Activated CD4-positive, alpha-beta memory T cell treated with anti-CD3 and anti-CD28 coated beads, Interleukin-2, amount 10 ng/mL, durations not matched to agents 7 days and 5 days (primary cell): Measurements from ENCODE around the gene CEP131. TPM values are rescaled to one million over a fixed set of nuclear protein-coding genes. Genes with fewer than 3 reads are reported as not detected.

Experiments used
- CTCF ChIA-PET: fragments of 350-600 bp; sonication (Branson Sonifier 250); formaldehyde crosslinking; loops from one replicate; lab custom pipeline; 2021; ENCODE audit warnings: antibody characterized with exemption, inconsistent platforms; lab: Charles Lee
- POLR2A ChIA-PET: fragments of 350-600 bp; sonication (Branson Sonifier 250); formaldehyde crosslinking; loops from one replicate; lab custom pipeline; 2021; ENCODE audit warnings: antibody characterized with exemption; lab: Charles Lee
- DNase-seq: peaks from one replicate; pipeline ENCODE4 v3.0.0-alpha.2; 2020
- H3K27ac Mint-ChIP-seq: one replicate; pipeline ENCODE4 v1.8.0; 2021; ENCODE audit warnings: mild to moderate bottlenecking, mixed read lengths
- H3K27me3 Mint-ChIP-seq: one replicate; pipeline ENCODE4 v1.8.0; 2021; ENCODE audit warnings: mixed read lengths
- H3K36me3 Mint-ChIP-seq: one replicate; pipeline ENCODE4 v1.8.0; 2021; ENCODE audit warnings: low read depth, mixed read lengths
- H3K4me1 Mint-ChIP-seq: one replicate; pipeline ENCODE4 v1.8.0; 2021; ENCODE audit warnings: mixed read lengths
- H3K4me3 Mint-ChIP-seq: one replicate; pipeline ENCODE4 v1.8.0; 2021; ENCODE audit warnings: mild to moderate bottlenecking, mixed read lengths
- H3K9me3 Mint-ChIP-seq: one replicate; pipeline ENCODE4 v1.8.0; 2021; ENCODE audit warnings: mixed read lengths
- total RNA-seq, 2 experiments: library from RNA; stranded (reverse); gene quantifications; one replicate each; pipeline ENCODE4 v1.2.3, GENCODE V29; 2021

CEP131 gene
- total RNA-seq, 2 experiments from 2014 or later: 10.1 to 11.6 TPM

DNA sequence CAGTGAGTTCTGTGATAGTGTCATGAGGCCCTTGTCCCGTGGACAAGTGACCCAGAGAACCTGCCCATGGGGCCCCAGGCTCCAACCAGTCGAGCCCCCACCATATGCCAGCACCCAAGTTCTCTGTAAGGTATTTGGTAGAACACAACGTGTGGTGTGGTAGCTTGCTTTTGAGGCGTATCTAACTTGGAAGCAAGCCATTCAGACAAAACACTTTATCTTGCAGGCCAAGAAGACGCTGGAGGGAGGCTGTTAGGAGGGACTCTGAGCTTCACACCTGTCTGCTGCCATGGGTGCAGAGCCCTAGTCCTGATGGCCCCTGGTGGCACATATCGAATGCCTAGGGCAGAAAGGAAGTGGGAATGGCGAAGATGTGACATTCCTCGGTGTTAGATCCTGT lies 18.0 kb upstream of the CEP131 start:
- Mint-ChIP-seq H3K4me3 (peak overlapping the region; percentile 42), H3K36me3 (peaks cover 11% of the 10 kb centered on the region), H3K4me1 (peaks cover 44% of the 10 kb centered on the region), H3K9me3 (no peaks in the 10 kb centered on the region), H3K27ac (peak overlapping the region; percentile 21), H3K27me3 (no peaks in the 10 kb centered on the region)
- ChIA-PET CTCF (interaction anchor here (0.9 to 1.1 kb wide), 2 partner anchors 14 to 53 kb away, joined by 3 to 4 read pairs; no protein-coding TSS in a partner anchor), POLR2A (interaction anchor here (2.0 to 2.4 kb wide), 2 partner anchors 18 to 47 kb away, joined by 4 to 18 read pairs; partner anchors contain the start of gene CEP131)
- no peak for DNase-seq

DNA sequence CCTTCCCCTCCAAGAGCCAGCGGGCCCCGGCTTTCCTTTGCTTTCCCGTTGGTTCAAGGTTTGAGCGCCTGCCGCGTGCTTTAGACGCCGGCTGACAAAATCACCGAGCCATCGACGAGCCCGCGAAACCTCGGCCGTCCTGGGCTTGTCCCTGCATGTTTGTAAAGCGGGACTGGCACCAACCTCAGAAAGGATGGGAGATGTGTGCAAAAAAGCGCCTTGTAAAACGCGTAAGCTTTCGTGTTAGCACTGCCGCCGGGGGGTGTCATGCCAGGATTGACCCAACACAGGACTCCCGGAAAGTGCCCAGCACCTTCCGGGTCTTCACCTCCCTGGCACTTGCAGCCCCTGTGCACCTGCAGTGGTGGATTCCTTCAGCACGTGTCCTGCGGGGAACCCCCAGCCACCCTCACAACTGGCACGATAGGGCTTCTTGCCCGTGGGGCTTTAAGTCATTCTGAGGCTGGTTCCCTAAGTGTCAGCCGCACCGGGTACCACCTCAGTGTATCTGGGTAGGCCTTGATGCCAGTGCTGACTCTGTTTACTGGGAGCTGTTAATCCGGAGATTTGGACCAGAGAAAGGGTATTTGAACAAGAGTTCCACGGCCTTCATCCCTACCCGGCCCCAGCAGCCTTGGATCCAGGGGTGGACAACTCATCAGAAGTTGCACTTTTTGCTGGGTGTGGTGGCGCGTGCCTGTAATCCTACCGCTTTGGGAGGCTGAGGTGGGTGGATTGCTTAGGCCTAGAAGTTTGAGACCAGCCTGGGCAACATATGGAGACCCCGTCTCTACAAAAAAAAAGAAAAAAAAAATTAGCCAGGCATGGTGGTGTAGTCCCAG lies 17.2 kb upstream of the CEP131 start:
- Mint-ChIP-seq H3K4me3 (peak overlapping the region; percentile 93), H3K36me3 (peaks cover 12% of the 10 kb centered on the region), H3K27me3 (no peaks in the 10 kb centered on the region), H3K4me1 (peaks cover 42% of the 10 kb centered on the region), H3K27ac (peak overlapping the region; percentile 91), H3K9me3 (no peaks in the 10 kb centered on the region)
- peak; percentile 41 for DNase-seq
- POLR2A ChIA-PET: interaction anchor here (0.9 to 2.6 kb wide), 15 partner anchors 10 to 275 kb away, joined by 3 to 18 read pairs (median 6); partner anchors contain the start of genes ACTG1 and CEP131
- CTCF ChIA-PET: interaction anchor here (0.8 to 1.5 kb wide), 8 partner anchors 8 to 216 kb away, joined by 3 to 6 read pairs (median 4); partner anchors contain the start of gene CEP131

DNA sequence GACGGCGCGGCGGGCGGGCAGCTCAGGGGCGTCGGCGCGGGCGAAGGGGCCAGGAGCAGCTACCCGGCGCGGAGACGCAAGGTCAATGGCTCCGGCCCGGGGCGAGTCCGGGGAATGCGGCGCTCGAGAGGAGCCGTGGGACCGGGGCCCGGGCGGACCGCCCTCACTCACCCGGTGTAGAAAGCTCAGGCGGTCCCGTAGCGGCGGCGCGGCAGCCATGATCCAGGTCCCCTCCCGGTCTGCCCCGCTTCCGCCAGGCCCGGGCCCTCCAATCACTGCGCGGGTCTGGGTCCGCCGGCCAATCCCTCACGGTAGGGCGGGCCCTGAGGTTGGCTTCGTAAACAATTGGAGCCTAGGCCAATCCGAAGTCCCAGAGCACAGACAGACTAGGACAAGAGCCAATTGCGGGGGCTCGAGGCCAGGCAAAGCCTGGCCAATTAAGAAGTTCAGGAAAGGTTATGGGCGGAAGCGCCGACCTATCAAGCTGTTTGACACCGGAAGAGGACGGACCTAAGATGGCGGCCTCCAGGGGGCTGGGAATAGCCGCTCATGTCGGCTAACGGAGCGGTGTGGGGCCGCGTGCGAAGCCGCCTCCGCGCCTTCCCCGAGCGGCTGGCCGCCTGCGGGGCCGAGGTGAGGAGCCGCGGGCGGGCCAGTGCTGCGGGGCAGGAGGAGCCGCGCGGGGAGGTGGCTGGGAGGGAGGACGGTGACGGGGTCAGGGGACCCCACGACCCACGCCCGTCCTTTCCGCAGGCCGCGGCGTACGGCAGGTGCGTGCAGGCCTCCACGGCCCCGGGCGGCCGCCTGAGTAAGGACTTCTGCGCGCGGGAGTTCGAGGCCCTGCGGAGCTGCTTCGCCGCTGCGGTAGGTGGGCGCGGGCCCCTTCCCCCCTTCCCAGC lies 16.3 kb upstream of the CEP131 start, which contains the start of the genes NDUFAF8 and TEPSIN:
NDUFAF8 (plus strand) TSS at position 504 of the 899 bp plus-strand sequence; CDS start at position 550, 46 bp downstream.
TEPSIN (minus strand) TSS at position 241 of the 899 bp plus-strand sequence; CDS start at position 219, 22 bp downstream.
- H3K4me1 Mint-ChIP-seq: peaks cover 41% of the 10 kb centered on the region
- ChIA-PET POLR2A (interaction anchor here (0.7 to 2.6 kb wide), 22 partner anchors 9 to 464 kb away, joined by 3 to 18 read pairs (median 4); partner anchors contain the start of genes ACTG1, CEP131, MRPL12 and SLC38A10), CTCF (interaction anchor here (0.8 to 1.5 kb wide), 8 partner anchors 9 to 246 kb away, joined by 3 to 6 read pairs (median 3); partner anchors contain the start of gene CEP131)
- no peaks in the 10 kb centered on the region for H3K27me3 Mint-ChIP-seq
- H3K9me3 Mint-ChIP-seq: no peaks in the 10 kb centered on the region
- peaks cover 13% of the 10 kb centered on the region for H3K36me3 Mint-ChIP-seq
- peak within 1 kb of the TSS; percentile 93 for H3K4me3 Mint-ChIP-seq
- H3K27ac Mint-ChIP-seq: peak within 1 kb of the TSS; percentile 91
- peak; percentile 97 for DNase-seq

DNA sequence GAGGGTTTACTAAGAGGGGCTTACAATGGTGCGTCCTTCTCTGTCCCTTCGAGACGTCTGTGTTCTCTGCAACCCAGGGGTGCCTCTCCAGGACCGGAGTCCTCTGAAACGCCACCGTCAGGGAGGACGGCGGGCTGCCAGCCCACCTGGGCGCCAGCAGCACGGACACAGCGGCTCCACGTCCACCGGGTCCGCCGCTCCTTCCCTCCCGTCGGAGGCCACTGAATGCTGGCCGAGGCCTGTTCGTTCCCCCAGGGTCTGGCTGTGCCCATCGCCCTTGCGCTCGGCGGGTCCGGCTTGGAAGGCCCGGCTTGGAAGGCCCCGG lies 15.7 kb upstream of the CEP131 start:
- Mint-ChIP-seq H3K36me3 (peaks cover 13% of the 10 kb centered on the region), H3K9me3 (no peaks in the 10 kb centered on the region)
- POLR2A ChIA-PET: interaction anchor here (0.7 to 2.6 kb wide), 20 partner anchors 8 to 464 kb away, joined by 3 to 18 read pairs (median 4); partner anchors contain the start of genes ACTG1, CEP131, MRPL12 and SLC38A10

DNA sequence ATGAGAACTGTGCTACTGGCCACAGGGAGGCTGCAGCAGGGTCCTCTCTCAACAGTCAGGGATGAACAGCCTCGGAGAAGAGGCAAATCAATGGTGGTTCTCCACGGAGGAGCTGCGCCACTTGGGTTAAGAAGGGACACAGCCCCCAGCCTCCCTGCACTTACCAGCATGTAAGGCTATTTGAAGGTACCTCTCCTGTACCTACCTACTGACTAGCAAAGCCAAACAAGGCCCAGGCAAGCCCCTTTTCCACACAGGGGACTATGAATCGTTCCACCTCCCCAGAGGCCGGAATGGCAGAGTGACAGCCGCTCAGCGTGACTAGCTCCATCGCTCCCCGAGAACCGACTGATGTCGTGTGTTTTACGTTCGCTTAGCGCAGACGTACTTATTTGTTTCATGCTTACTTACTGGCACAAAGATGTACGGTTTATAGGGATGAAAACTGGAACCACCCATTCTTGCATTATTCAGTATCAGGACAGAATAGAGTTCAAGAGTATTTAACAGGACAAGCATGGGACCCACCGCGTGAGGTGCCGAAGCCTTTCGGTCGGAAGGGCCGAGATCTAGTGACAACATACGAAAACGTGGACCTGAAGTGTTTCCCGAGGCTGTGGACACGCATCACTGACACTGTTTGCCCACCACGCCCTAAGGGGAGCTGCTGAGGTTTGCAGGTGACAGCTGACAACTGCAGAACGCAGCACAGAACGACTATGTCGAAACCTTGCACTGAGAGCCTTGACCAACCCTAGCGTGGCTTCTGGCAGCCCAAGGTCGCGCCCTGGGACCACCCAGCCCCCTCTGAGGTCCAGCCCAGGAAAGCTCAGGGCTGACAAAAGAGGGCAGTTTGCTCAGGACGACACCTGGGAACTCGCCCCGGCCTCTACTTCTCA lies 15.1 kb upstream of the CEP131 start:
- DNase-seq: no peak
- CTCF ChIA-PET: interaction anchor here (0.8 to 1.5 kb wide), 5 partner anchors 11 to 247 kb away, joined by 3 to 6 read pairs (median 3); no protein-coding TSS in a partner anchor
- no peaks in the 10 kb centered on the region for H3K9me3 Mint-ChIP-seq
- H3K36me3 Mint-ChIP-seq: peaks cover 13% of the 10 kb centered on the region
- peak overlapping the region; percentile 54 for H3K27ac Mint-ChIP-seq
- POLR2A ChIA-PET: interaction anchor here (1.0 to 2.9 kb wide), 14 partner anchors 8 to 465 kb away, joined by 3 to 18 read pairs (median 6); partner anchors contain the start of genes CEP131, MRPL12 and SLC38A10
- H3K4me3 Mint-ChIP-seq: peak overlapping the region; percentile 84
- no peaks in the 10 kb centered on the region for H3K27me3 Mint-ChIP-seq
- peaks cover 41% of the 10 kb centered on the region for H3K4me1 Mint-ChIP-seq

More for the DNA sequence above, 15.7 kb upstream of the CEP131 start:
- no peak overlapping the region for H3K27ac Mint-ChIP-seq
- peak overlapping the region; percentile 84 for H3K4me3 Mint-ChIP-seq
- peaks cover 41% of the 10 kb centered on the region for H3K4me1 Mint-ChIP-seq
- CTCF ChIA-PET: interaction anchor here (0.8 to 1.5 kb wide), 7 partner anchors 10 to 247 kb away, joined by 3 to 6 read pairs (median 3); partner anchors contain the start of gene CEP131
- DNase-seq: no peak
- no peaks in the 10 kb centered on the region for H3K27me3 Mint-ChIP-seq

DNA sequence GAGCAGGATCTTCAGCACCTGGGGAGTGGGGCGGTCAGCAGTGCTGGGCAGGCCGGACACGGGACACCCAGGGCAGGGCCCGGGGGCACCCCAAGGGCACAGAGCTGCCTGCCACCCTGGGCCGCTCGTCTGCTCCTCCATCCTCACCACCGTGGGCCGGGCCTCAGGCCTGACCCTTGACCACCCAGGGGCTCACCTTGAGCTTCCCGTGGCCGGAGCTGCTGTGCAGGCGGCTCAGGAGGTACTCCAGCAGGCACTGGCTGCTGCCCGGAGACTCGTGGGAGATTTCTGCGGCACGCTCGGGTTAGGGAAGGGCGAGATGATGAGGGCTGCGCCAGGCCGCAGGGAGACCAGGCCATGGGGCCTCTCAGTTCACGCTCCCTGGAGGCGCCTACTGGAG lies 14.0 kb upstream of the CEP131 start:
- ChIA-PET POLR2A (interaction anchor here (1.4 to 2.9 kb wide), 2 partner anchors 10 to 14 kb away, joined by 5 to 7 read pairs; partner anchors contain the start of gene CEP131), CTCF (no interaction called here)
- H3K9me3 Mint-ChIP-seq: no peaks in the 10 kb centered on the region
- DNase-seq: no peak
- no peaks in the 10 kb centered on the region for H3K27me3 Mint-ChIP-seq
- no peak overlapping the region for H3K4me3 Mint-ChIP-seq
- no peak overlapping the region for H3K27ac Mint-ChIP-seq
- peaks cover 10% of the 10 kb centered on the region for H3K36me3 Mint-ChIP-seq
- peaks cover 36% of the 10 kb centered on the region for H3K4me1 Mint-ChIP-seq

DNA sequence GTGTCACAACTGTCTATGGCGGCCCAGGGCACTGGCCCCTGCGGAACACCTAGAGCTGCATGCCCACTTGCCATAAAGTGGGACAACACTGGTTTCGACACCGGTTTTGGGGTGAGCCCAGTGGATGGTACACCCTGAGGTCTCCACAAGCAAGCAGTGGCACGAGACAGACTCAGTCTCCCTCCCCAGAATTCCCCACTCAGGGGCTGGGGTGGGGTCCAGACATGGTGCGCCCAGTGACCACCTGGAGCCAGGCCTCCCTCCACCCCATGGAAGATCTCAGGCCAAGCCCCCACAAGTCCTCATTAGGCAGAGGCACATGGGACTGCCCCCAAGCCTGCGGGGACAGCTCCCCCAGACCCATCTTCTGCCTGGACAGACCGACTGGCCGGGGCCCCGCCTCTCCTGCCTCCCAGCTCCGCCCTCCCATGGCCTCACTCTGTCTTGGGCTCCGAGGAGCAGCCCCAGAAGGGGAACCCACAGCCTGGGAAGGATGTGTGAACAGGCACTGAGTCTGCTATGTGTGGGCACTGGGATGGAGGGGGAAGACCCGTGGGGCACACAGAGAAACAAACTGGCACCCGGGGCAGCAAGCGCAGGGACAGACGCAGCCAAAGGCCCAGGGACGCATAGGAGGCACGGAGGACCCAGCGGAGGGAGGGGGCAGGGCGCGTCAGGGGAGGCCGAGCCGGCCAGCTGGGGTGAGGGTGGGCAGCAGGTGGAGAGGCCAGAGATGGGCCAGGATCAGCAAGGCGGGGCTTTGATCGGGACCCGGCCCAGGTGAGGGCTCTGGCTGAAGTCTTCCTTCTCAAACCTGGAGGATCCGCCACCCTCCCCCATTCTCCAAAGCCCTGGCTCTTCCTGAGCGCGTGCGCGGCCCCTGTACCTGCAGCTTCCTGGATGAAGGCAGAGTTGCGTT lies 13.3 kb upstream of the CEP131 start:
- Mint-ChIP-seq H3K4me1 (peaks cover 29% of the 10 kb centered on the region), H3K9me3 (no peaks in the 10 kb centered on the region), H3K27ac (no peak overlapping the region), H3K36me3 (peaks cover 8% of the 10 kb centered on the region), H3K27me3 (no peaks in the 10 kb centered on the region), H3K4me3 (no peak overlapping the region)
- ChIA-PET POLR2A (interaction anchor here (2.9 kb wide), 1 partner anchor 9 kb away, joined by 7 read pairs; no protein-coding TSS in a partner anchor), CTCF (no interaction called here)
- DNase-seq: no peak

DNA sequence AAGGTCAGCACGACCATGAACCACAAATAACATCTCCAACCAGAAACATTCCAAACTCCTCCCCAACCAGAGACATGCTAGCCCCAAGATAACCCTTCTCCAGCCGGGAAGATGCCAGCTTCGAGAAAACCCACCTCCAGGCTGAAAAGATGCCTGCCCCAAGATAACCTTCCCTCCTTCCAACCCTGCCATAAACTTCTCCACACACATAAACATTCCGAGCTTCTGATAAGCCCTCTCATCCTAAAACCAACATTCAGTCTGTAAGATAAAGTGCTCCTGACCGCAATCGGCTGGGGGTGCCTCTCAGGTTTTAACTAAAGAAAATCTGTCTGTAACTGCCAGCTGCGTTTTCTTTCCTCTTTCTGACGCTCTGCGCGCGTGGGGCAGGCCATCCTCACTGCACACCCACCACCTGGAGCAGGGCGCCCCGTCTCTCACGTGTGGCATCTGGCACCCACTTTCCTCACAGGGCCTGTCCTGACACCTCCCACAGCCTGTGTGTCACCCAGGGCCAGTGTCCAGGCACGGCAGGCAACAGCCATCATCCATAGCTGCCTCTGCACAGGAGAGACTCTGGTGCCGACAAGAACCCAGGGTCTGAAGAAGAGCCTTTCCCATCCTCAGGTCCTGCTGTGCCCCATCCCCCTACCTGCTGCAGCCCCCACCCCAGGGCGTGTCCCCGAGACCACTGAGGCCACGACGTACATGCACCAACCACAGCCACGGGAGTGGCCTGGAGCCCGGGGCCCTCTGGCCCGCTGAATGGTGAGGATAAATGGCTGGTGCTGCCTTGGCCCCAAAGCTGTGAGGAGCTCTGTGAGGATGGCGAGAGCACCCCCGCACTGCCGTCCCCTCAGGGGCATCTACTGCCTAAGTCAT lies 12.4 kb upstream of the CEP131 start:
- Mint-ChIP-seq H3K27ac (no peak overlapping the region), H3K9me3 (no peaks in the 10 kb centered on the region), H3K36me3 (peaks cover 14% of the 10 kb centered on the region), H3K4me1 (peaks cover 21% of the 10 kb centered on the region), H3K27me3 (no peaks in the 10 kb centered on the region), H3K4me3 (no peak overlapping the region)
- ChIA-PET CTCF (no interaction called here), POLR2A (interaction anchor here (1.4 to 2.9 kb wide), 2 partner anchors 9 to 274 kb away, joined by 3 to 7 read pairs; no protein-coding TSS in a partner anchor)
- no peak for DNase-seq

DNA sequence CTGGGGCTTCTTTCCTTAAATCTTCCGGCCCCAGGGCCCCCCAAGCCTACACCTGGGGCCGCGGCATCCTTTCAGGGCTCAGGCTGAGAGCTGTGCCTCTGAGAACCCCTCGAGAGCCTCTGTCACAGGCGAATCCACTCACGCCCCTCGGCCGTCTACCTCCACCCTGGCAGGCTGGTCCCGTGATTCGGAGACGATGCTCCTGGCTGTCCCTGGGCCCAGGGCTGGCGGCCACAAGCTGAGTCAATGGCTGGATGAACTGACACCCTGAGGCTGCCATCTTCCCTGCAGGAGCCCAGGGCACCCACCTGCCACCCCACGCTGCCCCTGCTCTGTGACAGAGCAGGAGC lies 11.7 kb upstream of the CEP131 start:
- peaks cover 21% of the 10 kb centered on the region for H3K36me3 Mint-ChIP-seq
- CTCF ChIA-PET: no interaction called here
- no peaks in the 10 kb centered on the region for H3K9me3 Mint-ChIP-seq
- POLR2A ChIA-PET: interaction anchor here (1.4 kb wide), 1 partner anchor 275 kb away, joined by 3 read pairs; no protein-coding TSS in a partner anchor
- peaks cover 21% of the 10 kb centered on the region for H3K4me1 Mint-ChIP-seq
- H3K27ac Mint-ChIP-seq: no peak overlapping the region
- H3K27me3 Mint-ChIP-seq: no peaks in the 10 kb centered on the region
- no peak overlapping the region for H3K4me3 Mint-ChIP-seq
- DNase-seq: no peak
